Activated naive CD4-positive, alpha-beta T cell treated with anti-CD3 and anti-CD28 coated beads, Interleukin-2, amount 50 U/mL, for 24 hours (primary cell): ENCODE measurements around the gene ZNF816.
"Not testable (repeated sequence)": the region's sequence is repeated elsewhere in the genome, so short reads cannot be mapped to it uniquely, and the experiment has no call there.

Experiments used
- H3K27ac Mint-ChIP-seq: one replicate; pipeline ENCODE4 v1.8.0; 2021; ENCODE audit warnings: mild to moderate bottlenecking, mixed read lengths
- H3K27me3 Mint-ChIP-seq: one replicate; pipeline ENCODE4 v1.8.0; 2021; ENCODE audit warnings: mixed read lengths
- H3K36me3 Mint-ChIP-seq: one replicate; pipeline ENCODE4 v1.8.0; 2021; ENCODE audit warnings: mixed read lengths
- H3K4me1 Mint-ChIP-seq: one replicate; pipeline ENCODE4 v1.8.0; 2021; ENCODE audit warnings: mixed read lengths
- H3K4me3 Mint-ChIP-seq: one replicate; pipeline ENCODE4 v1.8.0; 2021; ENCODE audit warnings: mild to moderate bottlenecking, mixed read lengths
- H3K9me3 Mint-ChIP-seq: one replicate; pipeline ENCODE4 v1.8.0; 2021; ENCODE audit warnings: mixed read lengths

The ZNF816 gene

DNA sequence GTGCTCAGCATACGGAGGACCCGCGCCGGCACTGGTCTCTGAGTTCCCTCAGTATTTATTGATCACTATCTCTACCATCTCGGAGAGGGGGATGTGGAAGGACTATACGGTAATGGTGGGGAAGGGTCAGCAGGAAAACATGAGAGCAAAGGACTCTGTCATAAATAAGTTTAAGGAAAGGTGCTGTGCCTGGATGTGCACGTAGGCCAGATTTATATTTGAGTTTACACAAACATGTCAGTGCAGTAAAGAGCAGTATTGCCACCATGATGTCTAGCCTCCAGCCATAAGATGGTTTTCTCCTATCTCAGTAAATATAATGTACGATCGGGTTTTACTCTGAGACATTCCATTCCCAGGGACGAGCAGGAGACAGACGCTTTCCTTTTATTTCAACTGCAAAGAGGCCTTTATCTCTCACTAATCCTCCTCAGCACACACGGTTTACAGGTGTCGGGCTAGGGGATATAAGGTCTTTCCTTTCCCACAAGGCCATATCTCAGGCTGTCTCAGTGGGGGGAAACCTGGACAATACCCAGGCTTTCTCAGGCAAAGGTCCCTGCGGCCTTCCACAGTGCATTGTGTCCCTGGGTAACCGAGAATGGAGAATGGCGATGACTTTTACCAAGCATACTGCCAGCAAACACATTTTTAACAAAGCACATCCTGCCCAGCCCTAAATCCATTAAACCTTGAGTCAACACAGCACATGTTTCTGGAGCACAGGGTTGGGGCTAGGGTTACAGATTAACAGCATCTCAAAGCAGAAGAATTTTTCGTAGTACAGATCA, 17.8 kb downstream of the ZNF816 start:
- H3K27ac Mint-ChIP-seq, H3K27me3 Mint-ChIP-seq, H3K4me3 Mint-ChIP-seq: not testable (repeated sequence)
- Mint-ChIP-seq H3K4me1 (peaks cover 14% of the 10 kb centered on the region), H3K36me3 (peaks cover 28% of the 10 kb centered on the region), H3K9me3 (peaks cover 20% of the 10 kb centered on the region)

DNA sequence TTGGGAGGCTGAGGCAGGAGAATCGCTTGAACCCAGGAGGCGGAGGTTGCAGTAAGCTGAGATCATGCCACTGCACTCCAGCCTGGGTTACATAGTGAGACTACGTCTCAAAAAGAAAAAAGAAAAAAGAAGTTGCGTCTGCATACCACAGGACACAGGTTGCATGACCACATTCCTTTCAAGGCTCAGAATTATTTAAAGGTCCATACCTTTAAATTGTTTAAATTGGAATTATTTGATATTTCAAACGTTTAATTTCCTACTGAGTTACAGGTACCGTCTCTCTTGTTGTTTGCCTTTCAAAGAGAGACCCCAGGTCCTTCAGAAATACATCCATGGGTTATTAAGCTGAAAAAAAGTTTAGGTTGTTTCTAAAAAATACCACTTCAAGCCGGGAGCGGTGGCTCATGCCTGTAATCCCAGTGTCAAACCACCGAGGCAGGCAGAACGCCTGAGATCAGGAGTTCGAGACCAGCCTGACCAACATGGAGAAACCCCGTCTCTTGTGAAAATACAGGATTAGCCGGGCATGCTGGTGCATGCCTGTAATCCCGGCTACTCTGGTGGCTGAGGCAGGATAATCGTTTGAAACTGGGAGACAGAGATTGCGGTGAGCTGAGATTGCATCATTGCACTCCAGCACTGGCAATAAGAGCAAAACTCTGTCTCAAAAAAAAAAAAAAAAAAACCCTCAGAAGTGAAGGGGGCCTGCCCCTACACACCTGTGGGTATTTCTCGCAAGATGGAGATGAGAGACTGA, 18.6 kb downstream of the ZNF816 start:
- Mint-ChIP-seq H3K27ac (no peak overlapping the region), H3K36me3 (peaks cover 22% of the 10 kb centered on the region), H3K9me3 (peaks cover 19% of the 10 kb centered on the region), H3K4me1 (peaks cover 14% of the 10 kb centered on the region), H3K27me3 (peaks cover 8% of the 10 kb centered on the region), H3K4me3 (no peak overlapping the region)

DNA sequence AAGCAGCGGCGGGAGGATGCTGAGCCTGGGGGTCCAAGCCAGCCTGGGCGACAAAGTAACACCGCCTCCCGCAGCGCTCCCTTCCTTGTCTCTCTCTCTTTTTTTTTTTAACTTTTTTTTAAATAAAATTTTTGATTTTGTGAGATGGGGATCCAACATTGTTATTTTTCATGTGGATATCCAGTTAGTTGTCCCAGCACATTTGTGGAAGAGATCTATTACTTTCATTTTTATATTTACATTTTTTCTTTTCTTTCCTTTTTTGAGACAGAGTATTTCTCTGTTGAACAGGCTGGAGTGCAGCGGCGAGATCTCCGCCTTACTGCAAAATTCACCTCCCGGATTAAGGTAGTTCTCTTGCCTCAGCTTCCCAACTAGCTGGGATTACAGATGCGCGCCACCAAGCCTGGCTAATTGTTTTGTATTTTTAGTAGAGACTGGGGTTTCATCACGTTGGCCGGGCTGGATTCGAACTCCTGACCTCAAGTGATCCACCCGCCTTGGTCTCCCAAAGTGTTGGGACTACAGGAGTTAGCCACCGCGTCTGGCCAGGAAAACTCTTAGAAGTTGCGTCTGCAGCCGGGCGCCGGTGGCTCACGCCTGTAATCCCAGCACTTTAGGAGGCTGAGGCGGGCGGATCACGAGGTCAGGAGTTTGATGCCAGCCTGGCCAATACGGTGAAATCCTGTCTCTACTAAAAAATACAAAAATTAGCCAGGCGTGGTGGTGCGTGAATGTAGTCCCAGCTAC, 19.4 kb downstream of the ZNF816 start:
- H3K27ac Mint-ChIP-seq, result no peak overlapping the region

DNA sequence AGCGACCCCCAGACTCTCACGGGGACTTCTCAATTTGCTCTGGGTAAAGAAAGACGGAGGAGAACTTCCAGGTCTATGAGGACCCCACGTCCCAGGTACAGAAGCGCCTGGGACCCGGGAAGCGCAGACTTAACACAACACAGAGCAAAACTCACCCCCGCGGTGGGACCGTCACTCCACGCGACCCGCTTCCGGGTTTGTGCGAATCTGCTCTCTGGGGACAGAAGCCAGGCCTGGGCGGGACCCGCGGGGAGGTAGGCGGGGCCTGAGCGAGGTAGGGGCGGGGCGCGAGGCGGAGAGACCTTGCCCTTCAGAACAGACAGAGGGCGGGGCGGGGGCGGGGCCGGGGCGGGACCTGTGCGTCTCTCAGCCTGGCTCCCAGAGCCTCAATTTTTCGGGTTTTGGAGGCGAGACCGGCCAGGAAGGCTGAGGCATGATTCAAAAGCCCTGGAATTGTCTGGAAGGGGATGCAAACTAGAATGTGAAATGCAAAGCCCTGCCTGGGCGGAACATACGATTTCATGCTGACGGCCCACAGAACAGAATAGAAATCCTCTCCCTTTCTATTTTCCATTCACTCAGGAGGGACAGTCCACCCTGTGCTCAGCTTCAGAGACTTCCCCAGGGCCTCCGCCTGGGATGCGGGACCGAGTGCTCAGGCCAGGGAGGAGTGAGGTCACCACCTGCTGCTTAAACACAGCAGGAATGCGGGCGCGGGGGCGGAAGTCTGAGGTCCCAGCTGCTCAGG, 20.1 kb downstream of the ZNF816 start:
- peaks cover 8% of the 10 kb centered on the region for H3K27me3 Mint-ChIP-seq
- peaks cover 19% of the 10 kb centered on the region for H3K9me3 Mint-ChIP-seq
- peaks cover 26% of the 10 kb centered on the region for H3K36me3 Mint-ChIP-seq
- peak overlapping the region; percentile 71 for H3K27ac Mint-ChIP-seq
- peak overlapping the region; percentile 93 for H3K4me3 Mint-ChIP-seq
- H3K4me1 Mint-ChIP-seq, result peaks cover 19% of the 10 kb centered on the region

More for the DNA sequence above, 19.4 kb downstream of the ZNF816 start:
- peaks cover 27% of the 10 kb centered on the region for H3K36me3 Mint-ChIP-seq
- H3K4me1 Mint-ChIP-seq, result peaks cover 19% of the 10 kb centered on the region
- H3K4me3 Mint-ChIP-seq, result peak overlapping the region; percentile 93
- H3K9me3 Mint-ChIP-seq, result peaks cover 19% of the 10 kb centered on the region
- H3K27me3 Mint-ChIP-seq, result peaks cover 8% of the 10 kb centered on the region

DNA sequence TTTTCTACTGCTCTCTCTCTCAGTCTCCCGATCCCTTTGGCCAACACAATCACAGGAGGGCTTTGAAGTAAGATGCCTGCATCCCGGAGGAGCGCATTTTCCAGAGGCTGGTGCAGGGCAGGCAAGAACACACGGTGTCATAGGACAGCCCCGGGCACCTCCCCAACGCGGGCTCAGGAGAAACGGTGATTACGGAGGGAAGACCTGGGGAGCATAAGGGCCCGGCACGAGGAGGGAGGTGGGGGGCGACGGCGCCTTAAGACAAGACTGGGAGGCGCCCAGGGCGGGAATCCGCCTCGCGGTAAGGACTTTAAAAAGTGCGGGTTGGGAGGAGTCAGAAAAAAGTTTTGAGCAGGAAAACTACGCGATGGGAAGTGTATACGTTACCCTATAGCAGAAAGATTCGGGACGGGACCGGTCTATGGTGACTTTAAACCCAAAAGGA, 20.7 kb downstream of the ZNF816 start:
- peaks cover 19% of the 10 kb centered on the region for H3K9me3 Mint-ChIP-seq
- peaks cover 29% of the 10 kb centered on the region for H3K36me3 Mint-ChIP-seq
- peaks cover 8% of the 10 kb centered on the region for H3K27me3 Mint-ChIP-seq
- H3K4me3 Mint-ChIP-seq, result peak overlapping the region; percentile 93
- H3K27ac Mint-ChIP-seq, result peak overlapping the region; percentile 71
- H3K4me1 Mint-ChIP-seq, result peaks cover 19% of the 10 kb centered on the region

DNA sequence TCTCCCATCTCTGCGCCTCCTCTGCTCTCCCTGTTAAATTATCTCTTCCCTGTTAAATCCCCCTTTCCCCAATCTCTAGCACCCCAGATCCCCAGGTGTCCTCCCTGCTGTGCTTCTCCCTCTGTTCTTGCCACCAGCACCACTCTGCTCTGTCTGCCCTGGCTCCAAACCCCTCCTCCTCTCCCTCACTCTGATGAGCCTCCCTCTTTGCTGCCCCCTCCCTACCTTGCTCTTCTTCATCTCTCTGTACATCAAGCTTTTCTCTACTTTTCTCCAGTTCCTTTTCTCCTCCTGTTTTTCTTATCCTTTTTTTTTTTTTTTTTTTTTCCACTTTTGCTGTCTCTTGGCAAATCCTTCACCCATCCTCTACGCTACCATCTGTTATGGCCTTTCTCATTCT, 21.2 kb downstream of the ZNF816 start:
- Mint-ChIP-seq H3K36me3 (peaks cover 33% of the 10 kb centered on the region), H3K9me3 (peaks cover 19% of the 10 kb centered on the region), H3K4me1 (peaks cover 19% of the 10 kb centered on the region), H3K27ac (peak overlapping the region; percentile 71), H3K4me3 (peak overlapping the region; percentile 93)
- H3K27me3 Mint-ChIP-seq, result not testable (repeated sequence)

DNA sequence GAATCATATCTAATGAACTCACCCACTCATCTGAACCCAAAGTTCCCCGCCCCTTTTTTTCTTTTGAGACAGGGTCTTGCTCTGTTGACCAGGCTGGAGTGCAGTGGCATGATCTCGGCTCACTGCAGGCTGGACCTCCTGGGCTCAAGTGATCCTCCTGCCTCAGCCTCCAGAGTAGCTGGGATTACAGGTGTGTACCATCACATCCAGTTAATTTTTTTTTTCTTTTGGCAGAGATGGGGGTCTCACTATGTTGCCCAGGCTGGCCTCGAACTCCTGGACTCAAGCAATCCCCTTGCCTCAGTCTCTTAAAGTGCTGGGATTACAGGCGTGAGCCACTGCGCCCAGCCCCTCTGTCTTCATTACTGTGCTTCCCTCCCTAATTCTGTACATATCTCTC, 21.8 kb downstream of the ZNF816 start:
- H3K27ac Mint-ChIP-seq, result peak overlapping the region; percentile 57

DNA sequence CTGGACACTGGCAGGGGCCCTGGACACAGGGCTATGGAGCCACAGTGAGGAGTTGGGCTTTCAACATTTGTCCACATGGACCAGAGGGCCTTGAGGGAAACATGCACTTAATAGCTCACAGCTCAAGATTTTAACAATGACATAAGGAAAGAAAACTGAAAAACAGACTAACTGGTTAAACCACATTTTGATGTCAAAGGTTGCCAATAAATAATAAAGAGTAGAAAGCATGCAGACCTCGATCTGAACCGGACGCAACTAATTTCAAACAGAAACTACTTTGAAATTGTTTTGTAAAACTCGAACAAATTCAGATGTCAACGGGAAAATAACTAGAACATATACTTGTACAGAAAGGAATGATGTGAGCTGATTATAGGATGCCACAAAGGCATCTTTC, 23.9 kb downstream of the ZNF816 start:
- Mint-ChIP-seq H3K9me3 (peaks cover 11% of the 10 kb centered on the region), H3K4me3 (no peak overlapping the region), H3K27ac (no peak overlapping the region), H3K27me3 (peaks cover 8% of the 10 kb centered on the region), H3K4me1 (peaks cover 19% of the 10 kb centered on the region), H3K36me3 (peaks cover 30% of the 10 kb centered on the region)

More for the DNA sequence above, 21.8 kb downstream of the ZNF816 start:
- peaks cover 19% of the 10 kb centered on the region for H3K9me3 Mint-ChIP-seq
- not testable (repeated sequence) for H3K27me3 Mint-ChIP-seq
- H3K36me3 Mint-ChIP-seq, result peaks cover 35% of the 10 kb centered on the region
- H3K4me1 Mint-ChIP-seq, result peaks cover 19% of the 10 kb centered on the region
- peak overlapping the region; percentile 93 for H3K4me3 Mint-ChIP-seq

DNA sequence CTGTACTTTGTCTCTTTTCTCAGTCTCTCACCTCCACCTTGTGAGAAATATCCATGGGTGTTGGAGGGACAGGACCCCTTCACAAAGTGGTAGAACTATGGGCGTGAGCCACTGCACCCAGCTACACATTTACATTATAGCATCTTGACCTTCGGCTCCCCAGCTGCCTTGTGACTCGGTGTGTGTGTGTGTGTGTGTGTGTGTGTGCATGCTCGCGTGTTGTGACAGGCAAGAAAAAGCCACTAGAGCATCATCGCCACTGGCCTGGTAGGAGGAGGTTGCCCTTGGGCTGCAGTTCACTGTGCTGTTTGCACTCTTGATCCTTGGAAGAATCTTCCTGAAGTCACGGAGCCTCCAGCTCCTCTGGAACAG, 25.7 kb downstream of the ZNF816 start:
- Mint-ChIP-seq H3K27ac (no peak overlapping the region), H3K4me3 (no peak overlapping the region), H3K36me3 (peaks cover 37% of the 10 kb centered on the region), H3K27me3 (peaks cover 6% of the 10 kb centered on the region), H3K9me3 (peaks cover 18% of the 10 kb centered on the region), H3K4me1 (peaks cover 16% of the 10 kb centered on the region)

DNA sequence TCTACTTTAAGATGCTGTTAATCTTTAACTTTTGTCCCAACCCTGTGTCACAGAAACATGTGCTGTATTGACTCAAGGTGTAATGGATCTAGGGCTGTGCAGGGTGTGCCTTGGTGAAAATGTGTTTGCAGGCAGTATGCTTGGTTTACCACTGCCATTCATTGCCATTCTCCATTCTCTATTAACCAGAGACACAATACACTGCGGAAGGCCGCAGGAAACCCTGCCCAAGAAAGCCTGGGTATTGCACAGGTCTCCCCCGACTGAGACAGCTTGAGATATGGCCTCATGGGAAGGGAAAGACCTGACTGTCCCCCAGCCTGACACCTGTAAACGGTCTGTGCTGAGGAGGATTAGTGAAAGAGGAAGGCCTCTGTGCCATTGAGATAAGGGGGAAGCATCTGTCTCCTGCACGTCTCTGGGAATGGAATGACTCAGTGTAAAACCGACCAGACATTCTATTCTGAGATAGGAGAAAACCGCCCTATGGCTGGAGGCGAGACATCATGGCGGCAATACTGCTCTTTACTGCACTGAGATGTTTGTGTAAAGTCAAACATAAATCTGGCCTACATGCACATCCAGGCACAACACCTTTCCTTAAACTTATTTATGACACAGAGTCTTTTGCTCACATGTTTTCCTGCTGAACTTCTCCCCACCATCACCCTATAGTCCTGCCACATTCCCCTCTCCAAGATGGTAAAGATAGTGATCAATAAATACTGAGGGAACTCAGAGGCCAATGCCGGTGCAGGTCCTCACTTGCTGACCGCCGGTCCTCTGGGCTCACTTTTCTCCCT, 26.3 kb downstream of the ZNF816 start:
- Mint-ChIP-seq H3K4me3 (no peak overlapping the region), H3K4me1 (peaks cover 10% of the 10 kb centered on the region), H3K9me3 (peaks cover 12% of the 10 kb centered on the region), H3K27ac (no peak overlapping the region), H3K27me3 (peaks cover 3% of the 10 kb centered on the region), H3K36me3 (peaks cover 32% of the 10 kb centered on the region)

DNA sequence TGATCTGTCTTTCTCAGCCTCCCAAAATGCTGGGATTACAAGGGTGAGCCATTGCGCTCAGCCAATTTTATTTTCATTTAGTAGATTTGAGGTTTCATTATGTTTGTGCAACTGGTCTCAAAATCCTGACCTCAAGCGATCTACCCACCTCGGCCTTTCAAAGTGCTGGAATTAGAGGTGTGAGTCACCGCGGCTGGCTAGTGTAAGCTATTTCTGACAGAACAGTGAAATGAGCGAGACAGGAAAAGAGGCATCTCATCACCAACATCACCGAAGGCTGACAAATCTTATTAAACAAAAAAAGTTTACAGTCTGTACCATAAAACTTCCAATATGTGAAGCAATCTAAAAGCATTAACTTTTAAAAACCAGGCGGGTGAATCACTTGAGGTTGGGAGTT, 27.2 kb downstream of the ZNF816 start:
- no peak overlapping the region for H3K4me3 Mint-ChIP-seq
- H3K27ac Mint-ChIP-seq, result no peak overlapping the region
- H3K9me3 Mint-ChIP-seq, result peaks cover 8% of the 10 kb centered on the region
- peaks cover 5% of the 10 kb centered on the region for H3K4me1 Mint-ChIP-seq
- H3K27me3 Mint-ChIP-seq, result no peaks in the 10 kb centered on the region
- H3K36me3 Mint-ChIP-seq, result peaks cover 28% of the 10 kb centered on the region

DNA sequence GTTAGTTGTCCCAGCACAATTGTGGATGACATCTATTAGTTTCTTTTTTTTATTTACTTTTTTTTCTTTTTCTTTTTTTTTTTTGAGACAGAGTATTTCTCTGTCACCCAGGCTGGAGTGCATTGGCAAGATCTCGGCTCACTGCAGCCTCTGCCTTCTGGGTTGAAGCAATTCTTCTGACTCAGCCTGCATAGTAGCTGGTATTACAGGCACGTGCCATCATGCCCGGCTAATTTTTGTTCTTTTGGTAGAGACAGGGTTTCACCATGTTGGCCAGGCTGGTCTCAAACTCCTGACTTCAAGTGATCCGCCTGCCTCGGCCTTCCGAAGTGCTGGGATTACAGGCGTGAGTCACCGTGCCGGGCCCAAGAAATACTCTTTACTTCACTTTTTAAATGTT, 38.0 kb downstream of the ZNF816 start:
- peaks cover 23% of the 10 kb centered on the region for H3K36me3 Mint-ChIP-seq
- H3K9me3 Mint-ChIP-seq, H3K27ac Mint-ChIP-seq, H3K27me3 Mint-ChIP-seq, H3K4me3 Mint-ChIP-seq: not testable (repeated sequence)
- H3K4me1 Mint-ChIP-seq, result peaks cover 17% of the 10 kb centered on the region

DNA sequence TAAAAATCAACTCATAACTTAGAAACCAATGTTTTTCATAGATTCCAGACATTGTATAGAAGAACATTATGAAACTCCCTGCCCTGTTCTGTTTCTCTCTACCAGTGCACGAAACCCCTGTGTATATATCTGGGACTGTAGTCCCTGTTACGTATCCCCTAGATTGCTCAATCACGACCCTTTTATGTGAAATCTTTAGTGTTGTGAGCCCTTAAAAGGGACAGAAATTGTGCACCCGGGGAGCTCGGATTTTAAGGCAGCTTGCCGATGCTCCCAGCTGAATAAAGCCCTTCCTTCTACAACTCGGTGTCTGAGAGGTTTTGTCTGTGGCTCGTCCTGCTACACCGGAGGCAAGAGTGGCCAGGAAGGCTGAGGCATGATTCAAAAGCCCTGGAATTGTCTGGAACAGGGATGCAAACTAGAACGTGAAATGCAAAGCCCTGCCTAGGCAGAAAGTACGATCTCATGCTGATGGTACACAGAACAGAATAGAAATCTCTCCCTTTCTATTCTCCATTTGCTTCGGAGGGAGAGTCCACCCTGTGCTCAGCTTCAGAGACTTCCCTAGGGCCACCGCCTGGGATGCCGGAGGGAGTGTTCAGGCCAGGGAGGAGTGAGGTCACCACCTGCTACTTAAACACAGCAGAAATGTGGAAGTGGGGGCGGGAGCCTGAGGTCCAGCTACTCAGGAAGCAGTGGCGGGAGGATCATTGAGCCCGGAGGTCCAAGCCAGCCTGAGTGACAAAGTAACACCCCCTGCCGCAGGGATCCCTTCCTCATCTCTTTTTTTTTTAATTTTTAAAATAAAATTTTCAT, 38.7 kb downstream of the ZNF816 start:
- H3K9me3 Mint-ChIP-seq, result peaks cover 5% of the 10 kb centered on the region
- H3K27me3 Mint-ChIP-seq, result peaks cover 3% of the 10 kb centered on the region
- no peak overlapping the region for H3K27ac Mint-ChIP-seq
- peaks cover 19% of the 10 kb centered on the region for H3K36me3 Mint-ChIP-seq
- peaks cover 17% of the 10 kb centered on the region for H3K4me1 Mint-ChIP-seq
- peak overlapping the region; percentile 87 for H3K4me3 Mint-ChIP-seq
